HCT116 (cell line): ENCODE results near the gene TNP1. TPM values are rescaled to one million over a fixed set of nuclear protein-coding genes. Genes with fewer than 3 reads are reported as not detected.

Experiments
- ATAC-seq: fragments of 200-7000 bp; cut with Tn5 transposase; 2 replicates; pipeline ENCODE4 v1.9.1; 2020; ENCODE audit warnings: mild to moderate bottlenecking, moderate library complexity
- BruUV-seq: library from RNA; stranded (reverse); fragments of 400-500 nt; replicated peaks from 2 replicates; lab custom pipeline; 2021; lab: Mats Ljungman, UMichigan
- CTCF ChIA-PET: fragments of 300-600 bp; sonication (Branson Sonifier 250); formaldehyde crosslinking; loops from one replicate; lab custom pipeline; 2021; ENCODE audit warnings: antibody characterized with exemption; lab: Charles Lee
- POLR2A ChIA-PET: fragments of 300-600, 350-600 bp; sonication (Branson Sonifier 250); formaldehyde crosslinking; loops from one replicate; lab custom pipeline; 2021; ENCODE audit warnings: antibody characterized with exemption; lab: Charles Lee
- RAD21 ChIA-PET, 2 experiments: fragments of 300-600 bp; sonication (Branson Sonifier 250); formaldehyde crosslinking; loops; one replicate each; lab custom pipeline; 2023; ENCODE audit warnings: low total read pairs in 2 of 2; ENCODE audit not compliant: uncharacterized antibody in 2 of 2, unreplicated experiment in 2 of 2, low non-redundant PET in 1 of 2; lab: Charles Lee
- DNase-seq: peaks from one replicate; pipeline ENCODE4 v3.0.0-alpha.2; 2010; ENCODE audit warnings: low read depth, low spot score
- H2AFZ ChIP-seq: fragments of 200-600 bp; shearing (Covaris generic), sonication (generic); 2 replicates; pipeline ENCODE4 v1.6.1; 2017; ENCODE audit warnings: low read depth, mixed run types, mixed read lengths, antibody characterized with exemption, low read length; ENCODE audit not compliant: poor library complexity, severe bottlenecking
- H3K27ac ChIP-seq: 2 replicates; pipeline ENCODE4 v1.5.1; 2012; ENCODE audit warnings: low read depth, low read length
- H3K27me3 ChIP-seq: fragments of 200-600 bp; sonication (generic); 2 replicates; pipeline ENCODE4 v1.6.1; 2016; ENCODE audit warnings: mixed run types, low read length, mixed read lengths; ENCODE audit not compliant: insufficient read depth
- H3K36me3 ChIP-seq, 2 experiments: fragments of 200-500 bp in 1 of 2; fragments of 200-600 bp in 1 of 2; sonication (Bioruptor generic) in 1 of 2; sonication (generic) in 1 of 2; 2 replicates each; pipeline versions ENCODE4 v1.5.1 to v1.6.1; 2014 to 2016; ENCODE audit warnings: low read length in 2 of 2, inconsistent platforms in 1 of 2, mixed read lengths in 1 of 2, mixed run types in 1 of 2; ENCODE audit not compliant: insufficient read depth in 2 of 2, control insufficient read depth in 1 of 2
- H3K4me1 ChIP-seq, 2 experiments: fragments of 200-600 bp in 1 of 2; sonication (generic) in 1 of 2; 2 replicates each; pipeline versions ENCODE4 v1.5.1 to v1.6.1; 2012 to 2017; ENCODE audit warnings: low read length in 2 of 2, inconsistent platforms in 1 of 2, mild to moderate bottlenecking in 1 of 2, mixed read lengths in 1 of 2, mixed run types in 1 of 2, moderate library complexity in 1 of 2; ENCODE audit not compliant: insufficient read depth in 2 of 2, control insufficient read depth in 1 of 2
- H3K4me2 ChIP-seq: fragments of 200-600 bp; sonication (generic); 2 replicates; pipeline ENCODE4 v1.6.1; 2017; ENCODE audit warnings: mixed run types, low read length, mixed read lengths
- H3K4me3 ChIP-seq, 2 experiments: fragments of 200-600 bp in 1 of 2; sonication (generic) in 1 of 2; replicated peaks in 1 of 2; 2 replicates each; pipeline ENCODE4 v1.5.1; 2011 to 2016; ENCODE audit warnings: low read length in 2 of 2, control low read depth in 1 of 2, low read depth in 1 of 2, mild to moderate bottlenecking in 1 of 2, mixed read lengths in 1 of 2, mixed run types in 1 of 2
- H3K79me2 ChIP-seq: fragments of 200-600 bp; sonication (generic); 2 replicates; pipeline ENCODE4 v1.6.1; 2017; ENCODE audit warnings: mild to moderate bottlenecking, mixed run types, low read length, moderate library complexity, mixed read lengths; ENCODE audit not compliant: insufficient read depth
- H3K9ac ChIP-seq: fragments of 200-600 bp; sonication (generic); 2 replicates; pipeline ENCODE4 v1.6.1; 2016; ENCODE audit warnings: low read length, mixed read lengths
- H3K9me2 ChIP-seq: fragments of 200-600 bp; sonication (generic), shearing (Covaris generic); 2 replicates; pipeline ENCODE4 v1.6.1; 2017; ENCODE audit warnings: mixed run types, mild to moderate bottlenecking, moderate library complexity; ENCODE audit not compliant: insufficient read depth
- H3K9me3 ChIP-seq, 2 experiments: fragments of 200-500 bp in 1 of 2; fragments of 200-600 bp in 1 of 2; sonication (Bioruptor generic) in 1 of 2; sonication (generic) in 1 of 2; 2 replicates each; pipeline ENCODE4 v1.6.1; 2014 to 2017; ENCODE audit warnings: low read length in 2 of 2, mixed read lengths in 2 of 2, inconsistent platforms in 1 of 2, low read depth in 1 of 2, mild to moderate bottlenecking in 1 of 2, mixed run types in 1 of 2, moderate library complexity in 1 of 2; ENCODE audit not compliant: control insufficient read depth in 1 of 2, insufficient read depth in 1 of 2
- H4K20me1 ChIP-seq: fragments of 200-600 bp; sonication (generic), shearing (Covaris generic); 2 replicates; pipeline ENCODE4 v1.6.1; 2017; ENCODE audit warnings: mixed run types, mild to moderate bottlenecking, moderate library complexity; ENCODE audit not compliant: insufficient read depth
- CBX3 ChIP-seq: IDR thresholded peaks from 2 replicates; pipeline ENCODE4 v1.6.1; 2012; ENCODE audit warnings: low read depth
- ELF1 ChIP-seq: IDR thresholded peaks from 2 replicates; pipeline ENCODE4 v1.6.1; 2012; ENCODE audit warnings: low read depth, borderline replicate concordance
- EZH2 ChIP-seq: fragments of 200-600 bp; sonication (generic); IDR thresholded peaks from 2 replicates; pipeline ENCODE4 v1.6.1; 2017; ENCODE audit warnings: antibody characterized with exemption, mixed run types
- POLR2A ChIP-seq: IDR thresholded peaks from 2 replicates; pipeline ENCODE4 v1.7.0; 2011; ENCODE audit warnings: borderline replicate concordance; ENCODE audit not compliant: insufficient read depth, insufficient read length; ENCODE audit errors: extremely low read depth
- POLR2AphosphoS5 ChIP-seq: IDR thresholded peaks from 2 replicates; pipeline ENCODE4 v1.6.1; 2011; ENCODE audit warnings: mild to moderate bottlenecking, low read depth, low read length, moderate library complexity
- RAD21 ChIP-seq: IDR thresholded peaks from 2 replicates; pipeline ENCODE4 v1.6.1; 2012; ENCODE audit warnings: low read depth, mild to moderate bottlenecking
- SIN3A ChIP-seq: IDR thresholded peaks from 2 replicates; pipeline ENCODE4 v1.6.1; 2012; ENCODE audit warnings: low read depth
- TCF7L2 ChIP-seq: IDR thresholded peaks from 2 replicates; pipeline ENCODE4 v1.7.0; 2011; ENCODE audit warnings: borderline replicate concordance, inconsistent platforms; ENCODE audit not compliant: insufficient read depth, insufficient read length; ENCODE audit errors: extremely low read depth
- ZBTB33 ChIP-seq: IDR thresholded peaks from 2 replicates; pipeline ENCODE4 v1.6.1; 2011; ENCODE audit warnings: mild to moderate bottlenecking, low read length, moderate library complexity; ENCODE audit not compliant: insufficient replicate concordance; ENCODE audit errors: extremely low read depth
- ZFX ChIP-seq: fragments of 450-650 bp; IDR thresholded peaks from 2 replicates; pipeline ENCODE4 v1.6.1; 2017
- ZNF274 ChIP-seq: fragments of 200-500 bp; sonication (Bioruptor generic); IDR thresholded peaks from 2 replicates; pipeline ENCODE4 v1.6.1; 2014; ENCODE audit warnings: mild to moderate bottlenecking, low read depth, low read length, inconsistent platforms
- intact Hi-C: fragments of 100-400 bp; cut with micrococcal nuclease; formaldehyde crosslinking; loops from 2 replicates; pipeline ENCODE4 v1.10.0; 2022
- total RNA-seq: library from RNA; stranded (reverse); gene quantifications from one replicate; pipeline ENCODE4 v1.2.1, GENCODE V29; 2021; ENCODE audit not compliant: unreplicated experiment
- TF ChIP-seq, protein P1 (sequence below): IDR thresholded peaks from 2 replicates; pipeline ENCODE4 v1.6.1; 2012
- TF ChIP-seq, protein P2 (sequence below): IDR thresholded peaks from 2 replicates; pipeline ENCODE4 v1.6.1; 2012; ENCODE audit warnings: low read depth
- TF ChIP-seq, protein P3 (sequence below): IDR thresholded peaks from 2 replicates; pipeline ENCODE4 v1.6.1; 2012

Gene TNP1
- total RNA-seq, 1 experiment from 2014 or later: not detected

DNA sequence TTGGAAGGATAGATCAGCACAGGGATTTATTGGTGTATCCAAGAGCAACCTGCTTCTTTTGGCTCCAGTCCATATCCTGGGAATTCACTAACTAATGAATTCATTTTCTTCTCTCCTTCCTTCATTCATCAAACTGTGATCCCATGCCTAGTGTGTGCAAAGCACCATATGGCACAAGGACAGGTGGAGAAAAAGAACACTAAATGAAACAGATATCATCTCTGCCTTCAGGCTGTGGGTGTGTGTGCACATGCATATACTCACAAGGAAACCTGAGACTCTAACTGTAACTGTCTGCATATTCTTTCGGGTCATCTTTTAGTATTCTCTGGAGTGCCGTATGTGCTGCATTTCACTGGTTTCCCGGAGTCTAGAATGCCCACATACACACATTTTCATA is 20.2 kb downstream of the TNP1 start:
- TF ChIP-seq ZNF274: no peak
- no peak for TF ChIP-seq POLR2AphosphoS5
- no peak for TF ChIP-seq ZFX
- TF ChIP-seq, protein P1, sequence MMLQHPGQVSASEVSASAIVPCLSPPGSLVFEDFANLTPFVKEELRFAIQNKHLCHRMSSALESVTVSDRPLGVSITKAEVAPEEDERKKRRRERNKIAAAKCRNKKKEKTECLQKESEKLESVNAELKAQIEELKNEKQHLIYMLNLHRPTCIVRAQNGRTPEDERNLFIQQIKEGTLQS: no peak
- no peak for TF ChIP-seq SIN3A
- TF ChIP-seq POLR2A: no peak
- TF ChIP-seq, protein P2, sequence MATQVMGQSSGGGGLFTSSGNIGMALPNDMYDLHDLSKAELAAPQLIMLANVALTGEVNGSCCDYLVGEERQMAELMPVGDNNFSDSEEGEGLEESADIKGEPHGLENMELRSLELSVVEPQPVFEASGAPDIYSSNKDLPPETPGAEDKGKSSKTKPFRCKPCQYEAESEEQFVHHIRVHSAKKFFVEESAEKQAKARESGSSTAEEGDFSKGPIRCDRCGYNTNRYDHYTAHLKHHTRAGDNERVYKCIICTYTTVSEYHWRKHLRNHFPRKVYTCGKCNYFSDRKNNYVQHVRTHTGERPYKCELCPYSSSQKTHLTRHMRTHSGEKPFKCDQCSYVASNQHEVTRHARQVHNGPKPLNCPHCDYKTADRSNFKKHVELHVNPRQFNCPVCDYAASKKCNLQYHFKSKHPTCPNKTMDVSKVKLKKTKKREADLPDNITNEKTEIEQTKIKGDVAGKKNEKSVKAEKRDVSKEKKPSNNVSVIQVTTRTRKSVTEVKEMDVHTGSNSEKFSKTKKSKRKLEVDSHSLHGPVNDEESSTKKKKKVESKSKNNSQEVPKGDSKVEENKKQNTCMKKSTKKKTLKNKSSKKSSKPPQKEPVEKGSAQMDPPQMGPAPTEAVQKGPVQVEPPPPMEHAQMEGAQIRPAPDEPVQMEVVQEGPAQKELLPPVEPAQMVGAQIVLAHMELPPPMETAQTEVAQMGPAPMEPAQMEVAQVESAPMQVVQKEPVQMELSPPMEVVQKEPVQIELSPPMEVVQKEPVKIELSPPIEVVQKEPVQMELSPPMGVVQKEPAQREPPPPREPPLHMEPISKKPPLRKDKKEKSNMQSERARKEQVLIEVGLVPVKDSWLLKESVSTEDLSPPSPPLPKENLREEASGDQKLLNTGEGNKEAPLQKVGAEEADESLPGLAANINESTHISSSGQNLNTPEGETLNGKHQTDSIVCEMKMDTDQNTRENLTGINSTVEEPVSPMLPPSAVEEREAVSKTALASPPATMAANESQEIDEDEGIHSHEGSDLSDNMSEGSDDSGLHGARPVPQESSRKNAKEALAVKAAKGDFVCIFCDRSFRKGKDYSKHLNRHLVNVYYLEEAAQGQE: no peak
- Histone ChIP-seq H3K9me3 (no peaks in the 10 kb centered on the region), H3K36me3 (no peaks in the 10 kb centered on the region), H3K9ac (no peak overlapping the region), H3K4me1 (no peaks in the 10 kb centered on the region), H3K4me2 (no peak overlapping the region), H3K79me2 (no peaks in the 10 kb centered on the region), H3K4me3 (no peak overlapping the region), H3K9me2 (no peaks in the 10 kb centered on the region), H4K20me1 (no peaks in the 10 kb centered on the region), H2AFZ (no peak overlapping the region), H3K27ac (no peak overlapping the region), H3K27me3 (peaks cover 38% of the 10 kb centered on the region)
- ChIA-PET CTCF (no interaction called here), POLR2A (no interaction called here), RAD21 (no interaction called here)
- intact Hi-C loops: no loop called here
- no TSS peak for BruUV-seq
- DNase-seq: no peak
- no peak for ATAC-seq

DNA sequence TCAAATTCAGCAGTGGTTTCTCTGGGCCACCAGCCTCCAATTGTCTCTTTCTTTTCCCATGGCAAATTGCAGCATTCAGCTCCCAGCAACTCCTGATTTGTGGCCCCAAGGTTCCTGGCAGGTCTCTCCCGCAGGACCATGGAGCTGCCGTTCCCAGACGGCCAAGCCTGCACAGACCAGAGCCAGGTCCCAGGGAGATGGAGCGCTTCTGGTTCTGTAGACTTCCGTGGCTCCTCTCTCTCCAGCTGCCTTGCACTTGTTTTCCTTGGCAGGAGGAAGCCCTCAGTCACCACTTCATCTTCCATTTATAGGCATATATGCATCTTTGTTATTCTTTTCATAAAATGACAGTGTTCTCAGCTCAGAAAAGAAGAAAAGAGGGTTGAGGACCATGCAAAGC is 21.7 kb downstream of the TNP1 start:
- CTCF ChIA-PET: no interaction called here
- DNase-seq (no peak), ATAC-seq (no peak)
- no peaks in the 10 kb centered on the region for H3K4me1 ChIP-seq
- no peak overlapping the region for H3K27ac ChIP-seq
- RAD21 ChIA-PET: no interaction called here
- H2AFZ ChIP-seq: no peak overlapping the region
- peaks cover 52% of the 10 kb centered on the region for H3K27me3 ChIP-seq
- POLR2A ChIA-PET: no interaction called here
- no peaks in the 10 kb centered on the region for H3K36me3 ChIP-seq
- no peak overlapping the region for H3K4me3 ChIP-seq
- no peak for TF ChIP-seq EZH2
- TF ChIP-seq POLR2A: no peak
- no peak for TF ChIP-seq TCF7L2
- no peak for TF ChIP-seq CBX3
- TF ChIP-seq, protein P3, sequence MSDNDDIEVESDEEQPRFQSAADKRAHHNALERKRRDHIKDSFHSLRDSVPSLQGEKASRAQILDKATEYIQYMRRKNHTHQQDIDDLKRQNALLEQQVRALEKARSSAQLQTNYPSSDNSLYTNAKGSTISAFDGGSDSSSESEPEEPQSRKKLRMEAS: no peak
- no peak for TF ChIP-seq ELF1
- TF ChIP-seq ZBTB33: no peak
- no peak for TF ChIP-seq RAD21
- BruUV-seq: no TSS peak
- H3K9ac ChIP-seq: no peak overlapping the region
- intact Hi-C loops: no loop called here
- no peaks in the 10 kb centered on the region for H4K20me1 ChIP-seq
- no peaks in the 10 kb centered on the region for H3K9me2 ChIP-seq
- no peaks in the 10 kb centered on the region for H3K9me3 ChIP-seq
- H3K4me2 ChIP-seq: no peak overlapping the region
- no peaks in the 10 kb centered on the region for H3K79me2 ChIP-seq
